NCI-H1436 treated with DMSO at 0.1 percent for 48 hours (cell line): ENCODE results near the gene MED4.

Experiments used
- DNase-seq: peaks from one replicate; lab custom pipeline; 2025; lab: John Stamatoyannopoulos, UW

The MED4 gene, protein sequence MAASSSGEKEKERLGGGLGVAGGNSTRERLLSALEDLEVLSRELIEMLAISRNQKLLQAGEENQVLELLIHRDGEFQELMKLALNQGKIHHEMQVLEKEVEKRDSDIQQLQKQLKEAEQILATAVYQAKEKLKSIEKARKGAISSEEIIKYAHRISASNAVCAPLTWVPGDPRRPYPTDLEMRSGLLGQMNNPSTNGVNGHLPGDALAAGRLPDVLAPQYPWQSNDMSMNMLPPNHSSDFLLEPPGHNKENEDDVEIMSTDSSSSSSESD

DNA sequence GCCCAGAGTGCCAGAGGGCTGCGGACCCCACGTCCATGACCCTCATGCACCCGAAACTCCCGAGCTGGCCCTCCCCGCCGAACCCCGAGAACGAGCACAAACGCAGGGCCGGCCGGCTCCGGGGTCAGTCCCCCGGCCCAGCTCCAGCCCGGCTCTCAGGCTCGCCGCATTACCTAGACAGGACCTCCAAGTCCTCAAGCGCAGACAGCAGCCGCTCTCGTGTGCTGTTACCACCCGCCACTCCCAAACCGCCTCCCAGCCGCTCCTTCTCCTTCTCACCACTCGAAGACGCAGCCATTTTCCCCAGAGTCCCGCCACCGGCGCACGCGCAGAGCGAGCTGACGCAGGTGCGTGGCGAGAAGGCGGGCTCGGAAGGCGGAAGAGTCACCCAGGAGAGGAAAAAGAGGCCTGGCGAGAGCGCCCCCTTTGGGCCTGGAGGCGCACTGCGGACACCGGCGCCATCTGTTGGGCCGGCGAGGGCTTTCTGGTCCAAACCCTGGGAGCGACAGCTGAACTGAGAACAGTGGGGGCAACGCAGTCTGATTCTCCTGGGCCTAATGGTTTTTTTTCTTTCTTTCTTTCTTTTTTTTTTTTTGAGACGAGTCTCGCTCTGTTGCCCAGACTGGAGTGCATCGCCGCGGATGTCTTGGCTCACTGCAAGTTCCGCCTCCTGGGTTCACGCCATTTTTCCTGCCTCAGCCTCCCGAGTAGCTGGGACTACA, at the start of gene MED4:
Gene MED4 (minus strand): TSS at position 324 of the 722 bp plus-strand sequence. CDS start 26 bp downstream, at position 298.
- DNase-seq: peak; percentile 7

DNA sequence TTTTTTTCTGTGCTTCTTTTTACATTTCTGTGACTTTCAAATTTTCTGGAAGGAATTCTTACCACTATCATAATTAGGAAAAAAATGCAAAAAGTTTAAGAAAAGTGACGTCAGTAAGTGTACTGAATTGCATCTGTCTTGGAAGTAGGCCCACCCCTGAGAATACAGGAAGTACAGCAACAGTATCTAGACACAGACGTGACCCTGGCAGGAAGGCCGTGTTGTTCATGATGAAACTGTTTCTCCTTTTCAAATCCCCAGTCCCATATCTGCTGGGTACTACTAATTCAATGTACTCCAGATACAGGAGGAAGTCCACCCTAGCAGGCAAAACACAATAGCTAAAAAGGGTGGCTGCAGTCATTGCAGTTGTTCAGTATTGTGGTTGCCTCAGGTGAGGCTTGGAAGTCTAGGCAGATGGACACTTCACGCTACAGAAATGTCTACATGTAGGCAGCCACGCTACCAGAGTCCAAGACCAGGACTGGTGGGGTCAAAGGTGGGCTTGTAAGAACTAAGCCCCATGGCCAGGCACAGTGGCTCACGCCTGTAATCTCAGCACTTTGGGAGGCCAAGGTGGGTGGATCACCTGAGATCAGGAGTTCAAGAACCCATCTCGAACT, 49.6 kb upstream of the MED4 start:
- no peak for DNase-seq

DNA sequence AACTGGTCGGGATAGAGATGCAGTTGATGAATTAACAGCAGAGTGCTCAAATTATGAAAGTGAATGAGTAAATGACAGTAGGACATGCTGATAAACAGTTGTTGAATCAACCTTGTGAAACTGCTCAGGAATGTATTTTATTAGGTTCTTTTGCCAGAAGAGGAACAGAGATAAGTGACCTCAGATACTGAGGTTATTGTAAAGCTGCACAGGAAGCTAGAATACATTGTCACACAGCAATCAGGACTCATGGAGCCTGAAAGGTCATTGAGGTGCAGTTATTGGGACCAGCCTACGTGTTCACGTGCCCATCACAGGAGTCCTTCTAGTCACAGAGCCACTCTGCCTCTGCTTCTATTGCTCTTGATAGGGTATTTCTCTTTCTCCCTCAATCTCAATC, 47.5 kb upstream of the MED4 start:
- no peak for DNase-seq

DNA sequence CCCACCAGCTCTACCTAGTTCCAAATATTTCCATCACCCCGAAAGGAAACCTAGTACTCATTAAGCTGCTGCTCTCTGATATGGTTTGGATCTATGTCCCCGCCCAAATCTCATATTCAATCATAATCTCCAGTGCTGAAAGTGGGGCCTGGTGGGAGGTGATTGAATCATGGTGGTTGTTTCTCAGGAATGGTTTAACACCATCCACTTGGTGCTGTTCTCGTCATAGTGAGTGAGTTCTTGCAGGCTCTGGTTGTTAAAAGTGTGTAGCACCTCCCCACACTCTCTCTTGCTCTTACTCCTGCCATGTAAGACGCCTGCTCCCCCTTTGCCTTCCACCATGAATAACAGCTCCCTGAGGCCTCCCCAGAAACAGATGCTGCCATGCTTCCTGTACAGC, 43.4 kb upstream of the MED4 start:
- no peak for DNase-seq

DNA sequence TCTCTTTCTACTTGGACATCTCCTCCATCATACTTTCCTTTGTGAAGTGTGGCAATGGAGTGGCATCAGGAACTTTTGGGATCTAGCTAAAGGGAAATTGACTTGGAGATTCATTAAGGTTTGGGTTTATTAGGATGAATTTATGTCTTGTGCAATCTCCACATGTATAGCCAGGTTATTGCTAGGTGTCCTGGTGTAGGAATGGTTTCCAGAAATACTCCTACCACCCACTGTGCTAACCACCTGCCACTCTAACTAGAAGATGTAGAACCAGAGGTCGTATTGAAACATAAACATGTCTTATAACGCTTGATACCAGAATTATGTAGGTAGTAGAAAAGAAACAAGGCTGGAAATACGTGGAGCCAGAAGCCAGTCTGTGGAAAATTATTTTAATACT, 38.1 kb upstream of the MED4 start:
- no peak for DNase-seq

DNA sequence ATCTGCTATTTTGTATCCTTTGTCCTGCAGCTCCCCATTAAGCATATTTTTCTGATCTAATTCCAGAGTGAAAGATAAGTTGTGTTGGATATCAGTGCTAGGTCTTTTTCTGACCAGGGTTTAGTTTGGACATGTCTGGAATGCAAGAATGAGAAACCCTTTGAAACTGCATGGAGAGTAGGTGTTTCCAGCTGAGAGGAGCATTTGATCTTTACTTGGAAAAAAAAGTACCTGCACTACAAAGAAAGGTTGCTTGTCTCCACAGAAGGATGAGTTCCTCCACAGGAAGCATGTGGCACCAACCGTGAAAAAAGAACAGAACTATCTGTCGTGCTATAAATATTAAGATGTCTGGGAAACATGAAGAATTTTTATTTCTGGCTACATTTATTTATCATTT, 36.6 kb upstream of the MED4 start:
- no peak for DNase-seq

DNA sequence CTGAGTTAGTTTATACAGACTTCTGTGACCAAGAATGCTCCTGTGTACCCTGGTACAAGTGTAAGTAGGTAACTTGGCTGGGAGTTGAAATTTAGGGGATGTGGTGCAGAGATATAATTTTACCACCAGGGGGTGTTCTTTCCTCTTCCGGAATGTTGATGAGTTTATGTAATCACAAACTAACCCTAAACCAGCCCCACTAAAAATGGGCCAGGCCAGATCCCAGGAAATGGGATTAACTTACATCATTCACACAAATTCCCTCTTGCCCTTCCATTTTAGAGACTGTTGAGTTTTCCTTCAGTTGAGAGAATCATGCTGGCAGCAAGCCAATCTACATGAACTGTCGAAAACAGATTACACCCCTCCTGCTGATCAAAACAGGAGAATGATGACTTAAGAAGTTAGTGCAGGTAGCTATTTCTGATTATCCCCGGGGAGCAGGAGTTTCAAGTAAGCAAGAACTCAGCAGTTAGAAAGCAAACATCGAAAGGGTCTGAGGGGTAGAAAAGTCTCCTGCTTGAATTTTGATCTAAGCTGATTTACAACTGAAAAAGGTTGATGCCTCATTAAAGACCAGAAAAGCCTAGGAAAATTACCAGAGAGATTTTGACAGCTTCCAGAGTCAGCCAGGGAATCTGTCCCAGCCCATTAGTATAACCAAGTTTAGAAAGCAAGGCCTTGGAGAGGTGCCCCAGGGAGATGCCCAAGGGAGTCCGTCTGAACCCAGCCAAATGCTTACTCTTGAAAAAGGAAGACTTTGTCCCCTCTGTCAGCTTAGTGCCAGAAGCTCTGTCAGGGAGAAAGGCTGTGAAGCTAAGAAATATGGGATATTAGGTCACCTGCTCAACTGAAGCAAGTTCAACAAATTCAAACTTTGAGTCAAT, 32.3 kb upstream of the MED4 start:
- no peak for DNase-seq

DNA sequence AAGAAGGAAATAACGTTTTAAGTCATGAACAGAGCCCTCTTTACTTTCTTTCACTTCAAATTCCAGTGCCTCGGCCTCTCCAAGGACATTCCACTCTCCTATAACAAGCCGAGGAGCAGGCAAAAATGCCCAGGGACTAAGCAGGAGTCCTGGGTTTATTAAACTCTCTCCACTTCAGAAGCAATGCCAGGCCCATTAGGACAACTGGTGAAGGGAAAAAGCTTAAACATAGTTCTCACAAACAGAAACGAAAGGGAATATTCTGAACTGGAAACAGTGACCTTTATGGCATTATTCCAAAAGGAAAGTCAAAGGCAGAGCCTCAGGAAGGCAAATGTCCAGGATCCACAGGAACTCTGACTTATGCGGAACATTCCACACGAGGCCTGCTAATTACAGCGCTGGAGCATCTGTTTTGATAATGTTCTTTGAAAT, 30.9 kb upstream of the MED4 start:
- DNase-seq: no peak

DNA sequence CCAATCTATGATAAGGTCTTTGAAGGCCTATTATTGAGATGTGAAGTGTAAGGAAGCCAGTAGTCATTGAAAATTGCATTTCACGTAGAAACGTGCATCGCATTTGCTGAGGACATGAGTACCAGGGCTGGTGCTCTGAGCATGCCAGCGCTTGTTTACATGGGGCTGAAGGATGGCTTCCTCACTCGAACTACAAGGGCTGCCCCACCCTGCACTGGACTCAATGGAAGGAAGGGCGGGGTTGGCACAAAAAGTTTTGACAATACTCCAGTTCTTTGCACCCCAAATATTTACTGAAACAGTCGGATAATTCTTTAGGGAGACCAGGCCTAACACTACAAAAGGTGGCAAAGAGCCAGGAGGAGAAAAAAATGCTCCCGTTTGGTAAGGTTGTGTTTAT, 28.9 kb upstream of the MED4 start:
- no peak for DNase-seq

DNA sequence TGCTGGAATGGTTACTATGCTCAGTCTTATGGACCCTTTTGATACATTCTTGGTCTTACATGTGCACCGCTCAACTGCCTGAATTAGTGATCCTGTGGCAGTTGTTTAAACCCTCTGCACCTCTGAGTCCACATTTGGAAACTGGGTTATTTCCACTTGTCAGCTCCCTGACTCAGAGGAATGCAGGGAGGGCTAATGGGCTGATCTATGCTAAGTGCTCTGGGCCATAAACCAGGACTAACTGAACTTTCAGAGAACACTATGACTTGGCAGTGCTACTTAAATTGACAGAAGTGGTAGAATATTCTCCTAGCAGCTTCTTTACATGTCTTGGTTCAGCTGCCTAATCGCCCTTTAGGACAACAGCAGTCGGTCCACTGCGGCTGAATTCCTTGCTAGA, 26.8 kb upstream of the MED4 start:
- no peak for DNase-seq

DNA sequence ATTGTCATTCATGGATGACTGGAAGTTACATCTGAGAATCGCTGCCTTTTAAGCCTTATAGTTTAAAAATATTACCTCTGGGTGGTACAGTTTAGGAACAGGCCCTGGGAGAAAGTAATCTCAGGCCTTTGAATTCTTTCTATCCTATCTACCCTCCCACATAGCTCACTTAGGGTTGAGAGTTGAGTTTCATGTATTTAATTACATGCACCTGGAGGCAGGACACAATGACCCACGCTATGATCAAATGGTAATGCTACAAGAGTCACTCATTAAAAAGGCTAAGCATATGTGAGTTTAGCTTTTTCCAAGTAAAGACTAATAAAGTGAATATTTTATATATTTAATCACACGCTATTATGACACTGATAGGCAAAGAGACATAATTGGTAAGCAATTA, 25.3 kb upstream of the MED4 start:
- DNase-seq: no peak

DNA sequence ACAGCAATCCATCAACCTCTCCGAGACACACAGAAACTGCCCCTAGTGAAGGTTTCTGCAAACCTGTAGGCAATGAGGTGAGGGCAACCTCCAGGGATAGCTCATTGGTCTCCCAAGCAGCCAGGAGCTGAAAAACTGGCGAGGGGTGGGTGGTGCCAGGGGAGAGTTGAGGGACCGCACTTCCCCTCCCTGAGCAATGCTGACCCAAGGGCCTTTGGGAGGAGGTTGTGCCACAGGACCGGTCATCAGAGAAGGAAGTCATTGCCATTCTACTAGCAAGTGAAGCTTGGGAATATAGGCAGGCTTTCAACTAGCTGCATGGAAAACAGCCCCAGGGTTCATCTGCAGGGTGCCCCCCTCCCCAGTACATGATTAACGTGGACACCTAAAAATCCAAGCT, 23.1 kb upstream of the MED4 start:
- DNase-seq: no peak

DNA sequence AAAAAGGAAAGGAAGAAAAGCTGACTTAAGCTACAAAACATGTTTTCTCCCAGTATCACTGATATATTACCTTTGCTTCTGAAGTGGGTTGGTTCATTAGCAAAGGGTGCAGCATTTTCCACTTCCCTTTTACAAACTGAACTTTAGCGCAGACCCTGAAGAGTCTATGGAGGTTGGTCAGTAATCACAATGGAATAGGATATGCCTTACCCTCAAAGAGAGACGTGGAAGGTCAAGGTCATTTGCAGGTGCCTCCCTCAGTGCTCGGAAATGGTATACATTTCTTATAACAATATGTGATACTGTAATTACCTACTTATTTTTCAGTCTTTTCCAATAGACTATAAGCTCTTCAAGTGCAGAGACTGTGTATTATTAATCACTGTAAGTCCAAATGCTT, 21.9 kb upstream of the MED4 start:
- no peak for DNase-seq

DNA sequence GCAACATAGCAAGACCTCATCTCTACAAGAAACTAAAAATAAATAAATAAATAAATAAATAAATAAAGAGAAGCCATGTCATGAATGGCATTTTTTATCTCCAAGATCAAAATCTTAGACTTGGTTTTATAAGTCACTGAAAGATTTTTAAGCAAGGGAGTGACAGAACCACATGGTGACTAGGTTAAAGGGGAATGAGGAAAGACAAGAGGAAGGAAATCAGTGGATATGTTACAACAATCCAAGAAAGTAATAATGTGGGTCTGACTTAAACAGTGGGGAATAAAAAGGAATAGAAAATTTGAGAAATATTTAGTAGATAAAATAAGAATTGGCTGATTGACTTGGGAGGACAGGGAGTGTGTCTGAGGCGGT, 18.8 kb upstream of the MED4 start:
- DNase-seq: no peak

DNA sequence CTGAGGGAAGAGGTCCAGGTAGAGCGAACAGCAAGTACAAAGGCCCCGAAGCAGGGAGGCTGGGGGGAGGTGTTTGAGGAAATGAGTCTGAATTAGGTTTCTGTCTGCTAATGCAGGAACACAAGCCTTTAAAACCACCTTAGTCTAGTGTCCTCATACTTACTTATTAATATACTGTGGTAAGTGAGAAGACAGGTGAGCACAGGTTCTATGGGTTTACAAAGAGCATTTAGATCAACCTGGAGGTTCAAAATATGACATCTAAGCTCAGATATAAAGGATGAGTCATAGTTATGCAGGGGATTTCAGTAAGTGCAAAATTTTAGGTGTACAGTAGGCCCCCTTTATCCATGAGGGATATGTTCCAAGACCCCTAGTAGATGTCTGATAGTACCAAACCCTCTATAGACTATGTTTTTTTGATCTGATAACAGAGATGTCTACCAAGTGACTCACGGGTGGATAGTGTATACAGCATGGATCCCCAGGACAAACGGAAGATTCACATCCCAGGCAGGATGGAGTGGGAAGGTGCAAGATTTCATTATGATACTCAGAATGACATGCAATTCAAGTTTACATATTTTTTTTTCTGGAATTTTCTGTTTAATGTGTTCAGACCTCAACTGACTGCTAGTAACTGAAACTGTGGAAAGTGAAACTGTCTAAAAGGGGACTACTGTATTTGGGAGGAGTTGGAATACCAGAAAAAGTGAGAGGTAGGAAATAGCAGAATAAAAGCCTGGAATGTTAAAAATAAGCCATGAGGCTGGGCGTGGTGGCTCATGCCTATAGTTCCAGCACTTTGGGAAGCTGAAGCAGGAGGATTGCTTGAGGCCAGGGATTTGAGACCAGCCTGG, 18.2 kb upstream of the MED4 start:
- DNase-seq: no peak

DNA sequence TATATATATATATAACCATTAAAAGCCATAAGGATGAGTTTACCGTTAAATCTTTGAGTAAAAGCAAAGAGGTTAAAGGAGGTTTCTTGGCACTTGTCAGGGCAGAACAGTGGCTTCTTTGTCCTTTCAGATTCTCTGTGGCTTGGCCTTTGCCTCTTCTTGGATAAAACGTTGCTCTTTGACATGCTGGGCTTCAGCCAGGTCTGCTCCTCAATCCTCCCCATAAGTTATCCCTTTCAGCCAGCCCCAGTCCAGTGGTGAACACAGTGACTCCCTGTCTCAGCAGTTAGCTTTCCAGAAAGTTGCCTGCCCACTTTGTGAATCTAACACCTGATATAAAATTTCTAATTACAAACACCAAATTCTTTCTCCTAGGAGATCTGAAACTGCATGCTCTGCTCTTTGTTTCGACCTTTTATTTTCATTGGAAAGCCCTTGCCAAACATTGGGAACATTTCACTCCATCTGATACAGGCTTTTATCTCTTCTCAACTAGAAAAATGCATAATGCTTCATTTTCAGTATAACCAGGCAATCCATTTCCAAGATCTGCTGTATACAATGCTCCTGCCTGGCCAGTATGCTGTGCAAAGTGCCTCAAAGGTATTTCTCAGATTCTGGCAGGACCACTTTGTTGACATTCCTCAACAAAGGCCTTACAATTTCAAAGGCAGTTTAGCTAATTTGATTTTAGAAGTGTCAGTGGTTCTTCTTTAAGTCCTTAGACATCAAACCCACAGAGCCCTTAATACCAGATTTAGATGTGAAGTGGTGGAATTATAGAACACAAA, 16.2 kb upstream of the MED4 start:
- no peak for DNase-seq

DNA sequence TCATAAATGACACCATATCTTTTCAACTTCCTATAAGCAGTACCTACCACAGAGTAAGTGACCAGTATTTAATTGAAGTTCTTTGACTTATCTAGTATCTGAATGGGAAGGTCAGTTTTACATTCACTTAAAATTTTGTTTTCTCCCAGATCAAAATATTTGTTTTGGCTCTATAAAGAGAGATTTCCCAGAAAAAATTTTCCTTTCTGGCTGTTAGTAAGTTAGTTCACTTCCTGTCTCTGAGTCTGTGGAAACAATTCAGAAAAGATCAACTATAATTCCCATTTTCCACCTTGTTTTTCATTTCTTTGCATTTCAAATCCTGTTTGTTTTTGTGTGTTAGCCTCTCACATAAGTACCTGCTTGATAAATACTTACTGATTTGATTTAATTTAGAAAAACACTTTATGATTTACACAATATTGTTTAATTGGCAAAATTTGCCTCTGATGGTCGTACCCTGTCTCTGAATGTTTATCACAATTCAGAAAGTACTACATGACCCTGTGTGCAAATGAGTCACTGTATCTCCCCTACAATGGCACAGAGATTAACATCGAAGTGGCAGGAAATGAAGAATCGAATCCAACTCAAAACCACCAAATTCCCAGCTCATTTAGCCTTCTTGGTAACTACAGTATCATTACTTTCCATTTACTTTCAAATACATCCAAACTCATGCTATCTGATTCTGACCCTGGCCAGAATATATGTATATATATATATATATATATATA, 15.4 kb upstream of the MED4 start:
- no peak for DNase-seq

DNA sequence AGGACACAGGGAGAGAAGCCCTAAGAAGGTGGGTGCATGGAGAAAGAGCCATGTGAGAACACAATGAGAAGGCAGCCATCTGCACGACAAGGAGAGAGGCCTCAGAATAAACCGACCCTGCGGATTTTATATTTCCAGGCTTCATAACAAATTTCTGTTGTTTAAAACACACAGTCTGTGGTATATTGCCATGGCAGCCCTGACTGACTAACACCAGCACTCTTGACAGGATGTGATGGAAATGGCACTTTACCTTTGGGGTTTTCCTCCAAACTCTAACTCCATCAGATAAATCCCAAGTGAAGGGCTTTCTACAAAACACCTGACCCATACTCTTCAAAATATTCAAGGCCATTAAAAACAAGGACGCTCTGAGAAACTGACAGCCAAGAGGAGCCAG, 13.2 kb upstream of the MED4 start:
- DNase-seq: no peak

DNA sequence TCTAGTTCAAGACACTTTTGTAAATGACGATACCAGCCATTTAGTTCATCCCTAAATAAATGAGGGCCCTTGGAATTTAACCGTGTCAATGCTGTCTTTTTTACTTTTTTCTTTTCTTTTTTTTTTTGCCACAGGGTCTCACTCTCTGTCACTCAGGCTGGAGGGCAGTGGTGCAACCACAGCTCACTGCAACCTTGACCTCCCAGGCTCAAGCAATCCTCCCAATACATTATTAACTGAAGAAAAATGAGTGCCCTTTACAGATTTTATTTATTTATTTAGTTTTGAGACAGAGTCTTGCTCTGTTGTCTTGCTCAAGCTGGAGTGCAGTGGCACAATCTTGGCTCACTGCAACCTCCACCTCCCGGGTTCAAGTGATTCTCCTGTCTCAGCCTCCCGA, 2.9 kb upstream of the MED4 start:
- DNase-seq: no peak

DNA sequence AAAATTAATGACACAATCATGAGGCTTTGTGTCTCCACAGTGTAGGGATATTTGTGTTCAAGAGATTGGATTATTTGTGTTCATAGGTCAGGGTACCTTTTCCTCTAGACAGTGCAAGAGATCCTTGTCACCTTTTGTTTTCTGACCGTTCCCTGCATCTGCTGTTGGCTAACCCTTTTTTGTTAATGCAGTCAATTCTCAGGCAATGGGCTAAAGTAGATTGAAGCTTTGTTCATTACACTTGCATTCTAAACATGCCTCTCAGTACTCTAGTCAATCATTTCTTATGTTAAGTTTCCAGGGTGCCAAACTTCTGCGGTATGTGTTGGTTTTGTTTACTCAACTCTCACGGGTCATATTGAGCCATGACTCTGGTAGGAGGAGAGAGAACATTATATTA, 1.8 kb upstream of the MED4 start:
- DNase-seq: no peak
